Measurements from ENCODE around the gene LCN12. TPM values are rescaled to one million over a fixed set of nuclear protein-coding genes. Genes with fewer than 3 reads are reported as not detected.

The LCN12 gene
- total RNA-seq, 1 experiment from 2014 or later: 4.2 TPM

DNA sequence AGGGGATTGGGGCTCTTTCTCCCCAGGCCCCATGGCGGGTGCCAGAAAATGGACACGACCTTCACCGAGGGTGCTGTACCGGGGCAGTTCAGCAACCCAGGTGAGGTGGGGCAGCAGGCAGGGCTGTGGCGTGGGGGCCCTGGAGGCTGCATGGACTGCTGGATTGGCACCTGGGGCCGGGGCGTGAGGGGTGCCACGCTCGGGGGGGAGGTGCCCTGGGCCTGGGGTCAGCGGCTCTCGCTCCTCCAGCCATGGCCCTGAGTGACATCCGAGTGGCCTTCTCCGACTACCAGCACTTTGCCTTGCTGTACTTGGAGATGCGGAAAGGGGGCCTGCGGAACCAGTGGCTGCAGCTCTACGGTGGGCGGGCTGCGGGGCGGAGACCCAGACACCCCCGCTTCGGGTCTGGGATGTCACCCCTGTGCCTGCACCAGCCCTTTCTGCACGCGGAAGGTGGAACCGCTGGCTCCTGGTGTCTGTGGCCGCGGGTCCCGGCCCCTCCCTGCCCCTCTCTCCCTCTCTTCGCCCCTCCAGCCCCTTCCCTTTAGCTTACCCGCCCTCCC lies 32.5 kb downstream of the LCN12 start:
- Histone ChIP-seq H3K36me3 (ENCODE audit: control insufficient read depth in 1 of 2, insufficient read depth in 2 of 2, low read length in 2 of 2) (no peaks in the 10 kb centered on the region), H4K20me1 (ENCODE audit: insufficient read depth) (no peaks in the 10 kb centered on the region), H3K9me3 (ENCODE audit: control insufficient read depth in 1 of 2, insufficient read depth in 1 of 2, low read depth in 1 of 2, low read length in 2 of 2) (no peaks in the 10 kb centered on the region), H3K9me2 (ENCODE audit: insufficient read depth) (no peaks in the 10 kb centered on the region), H3K27me3 (ENCODE audit: insufficient read depth, low read length) (no peaks in the 10 kb centered on the region), H3K4me1 (ENCODE audit: control insufficient read depth in 1 of 2, insufficient read depth in 2 of 2, low read length in 2 of 2) (no peaks in the 10 kb centered on the region), H3K4me3 (replicated peaks in 1 of 2; ENCODE audit: low read depth in 1 of 2, low read length in 2 of 2) (no peak overlapping the region), H3K27ac (ENCODE audit: low read depth, low read length) (no peak overlapping the region), H3K4me2 (ENCODE audit: low read length) (no peak overlapping the region), H3K79me2 (ENCODE audit: insufficient read depth, low read length) (no peaks in the 10 kb centered on the region), H3K9ac (ENCODE audit: low read length) (no peak overlapping the region), H2AFZ (ENCODE audit: low read depth, low read length, poor library complexity, severe bottlenecking) (no peak overlapping the region)
- ChIA-PET RAD21 (ENCODE audit: low non-redundant PET in 1 of 2, low total read pairs in 2 of 2, uncharacterized antibody in 2 of 2, unreplicated experiment in 2 of 2) (no interaction called here), CTCF (no interaction called here), POLR2A (no interaction called here)
- no TSS peak for BruUV-seq (replicated peaks)
- no peak for ATAC-seq
- DNase-seq (ENCODE audit: low read depth, low spot score): no peak
- intact Hi-C loops (cut with micrococcal nuclease): no loop called here
- TF ChIP-seq POLR2A (IDR thresholded peaks at IDR 0.05; ENCODE audit: borderline replicate concordance, extremely low read depth, insufficient read depth, insufficient read length) (no peak), ZNF274 (IDR thresholded peaks at IDR 0.05; ENCODE audit: low read depth, low read length) (no peak), YY1 (IDR thresholded peaks at IDR 0.05; ENCODE audit: extremely low read depth, insufficient replicate concordance, low read depth, low read length) (no peak), JUND (IDR thresholded peaks at IDR 0.05) (no peak), EZH2 (IDR thresholded peaks at IDR 0.05) (no peak), CEBPB (IDR thresholded peaks at IDR 0.05; ENCODE audit: low read depth) (no peak), SRF (IDR thresholded peaks at IDR 0.05; ENCODE audit: low read depth) (no peak)
- TF ChIP-seq, protein P1, sequence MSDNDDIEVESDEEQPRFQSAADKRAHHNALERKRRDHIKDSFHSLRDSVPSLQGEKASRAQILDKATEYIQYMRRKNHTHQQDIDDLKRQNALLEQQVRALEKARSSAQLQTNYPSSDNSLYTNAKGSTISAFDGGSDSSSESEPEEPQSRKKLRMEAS (IDR thresholded peaks at IDR 0.05): no peak
- TF ChIP-seq, protein P2, sequence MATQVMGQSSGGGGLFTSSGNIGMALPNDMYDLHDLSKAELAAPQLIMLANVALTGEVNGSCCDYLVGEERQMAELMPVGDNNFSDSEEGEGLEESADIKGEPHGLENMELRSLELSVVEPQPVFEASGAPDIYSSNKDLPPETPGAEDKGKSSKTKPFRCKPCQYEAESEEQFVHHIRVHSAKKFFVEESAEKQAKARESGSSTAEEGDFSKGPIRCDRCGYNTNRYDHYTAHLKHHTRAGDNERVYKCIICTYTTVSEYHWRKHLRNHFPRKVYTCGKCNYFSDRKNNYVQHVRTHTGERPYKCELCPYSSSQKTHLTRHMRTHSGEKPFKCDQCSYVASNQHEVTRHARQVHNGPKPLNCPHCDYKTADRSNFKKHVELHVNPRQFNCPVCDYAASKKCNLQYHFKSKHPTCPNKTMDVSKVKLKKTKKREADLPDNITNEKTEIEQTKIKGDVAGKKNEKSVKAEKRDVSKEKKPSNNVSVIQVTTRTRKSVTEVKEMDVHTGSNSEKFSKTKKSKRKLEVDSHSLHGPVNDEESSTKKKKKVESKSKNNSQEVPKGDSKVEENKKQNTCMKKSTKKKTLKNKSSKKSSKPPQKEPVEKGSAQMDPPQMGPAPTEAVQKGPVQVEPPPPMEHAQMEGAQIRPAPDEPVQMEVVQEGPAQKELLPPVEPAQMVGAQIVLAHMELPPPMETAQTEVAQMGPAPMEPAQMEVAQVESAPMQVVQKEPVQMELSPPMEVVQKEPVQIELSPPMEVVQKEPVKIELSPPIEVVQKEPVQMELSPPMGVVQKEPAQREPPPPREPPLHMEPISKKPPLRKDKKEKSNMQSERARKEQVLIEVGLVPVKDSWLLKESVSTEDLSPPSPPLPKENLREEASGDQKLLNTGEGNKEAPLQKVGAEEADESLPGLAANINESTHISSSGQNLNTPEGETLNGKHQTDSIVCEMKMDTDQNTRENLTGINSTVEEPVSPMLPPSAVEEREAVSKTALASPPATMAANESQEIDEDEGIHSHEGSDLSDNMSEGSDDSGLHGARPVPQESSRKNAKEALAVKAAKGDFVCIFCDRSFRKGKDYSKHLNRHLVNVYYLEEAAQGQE (IDR thresholded peaks at IDR 0.05; ENCODE audit: low read depth): no peak
- TF ChIP-seq, protein P3, sequence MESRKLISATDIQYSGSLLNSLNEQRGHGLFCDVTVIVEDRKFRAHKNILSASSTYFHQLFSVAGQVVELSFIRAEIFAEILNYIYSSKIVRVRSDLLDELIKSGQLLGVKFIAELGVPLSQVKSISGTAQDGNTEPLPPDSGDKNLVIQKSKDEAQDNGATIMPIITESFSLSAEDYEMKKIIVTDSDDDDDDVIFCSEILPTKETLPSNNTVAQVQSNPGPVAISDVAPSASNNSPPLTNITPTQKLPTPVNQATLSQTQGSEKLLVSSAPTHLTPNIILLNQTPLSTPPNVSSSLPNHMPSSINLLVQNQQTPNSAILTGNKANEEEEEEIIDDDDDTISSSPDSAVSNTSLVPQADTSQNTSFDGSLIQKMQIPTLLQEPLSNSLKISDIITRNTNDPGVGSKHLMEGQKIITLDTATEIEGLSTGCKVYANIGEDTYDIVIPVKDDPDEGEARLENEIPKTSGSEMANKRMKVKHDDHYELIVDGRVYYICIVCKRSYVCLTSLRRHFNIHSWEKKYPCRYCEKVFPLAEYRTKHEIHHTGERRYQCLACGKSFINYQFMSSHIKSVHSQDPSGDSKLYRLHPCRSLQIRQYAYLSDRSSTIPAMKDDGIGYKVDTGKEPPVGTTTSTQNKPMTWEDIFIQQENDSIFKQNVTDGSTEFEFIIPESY (IDR thresholded peaks at IDR 0.05; ENCODE audit: extremely low read depth, insufficient replicate concordance, low read length): no peak
